Osteoblast (primary cell): ENCODE results near the gene CARMIL3. TPM values are rescaled to one million over a fixed set of nuclear protein-coding genes. Genes with fewer than 3 reads are reported as not detected.
"Not testable (repeated sequence)": the region's sequence is repeated elsewhere in the genome, so short reads cannot be mapped to it uniquely, and the experiment has no call there.

Experiments
- DNase-seq: peaks from one replicate; pipeline ENCODE4 v3.0.0; 2011; ENCODE audit warnings: low spot score, mixed read lengths; ENCODE audit not compliant: insufficient read length; ENCODE audit errors: missing footprints
- H2AFZ ChIP-seq: 2 replicates; pipeline ENCODE4 v1.6.0; 2011; ENCODE audit warnings: mild to moderate bottlenecking, low read length
- H3K27ac ChIP-seq: 2 replicates; pipeline ENCODE4 v1.5.1; 2011; ENCODE audit warnings: mild to moderate bottlenecking, low read depth, low read length, moderate library complexity
- H3K27me3 ChIP-seq: 2 replicates; pipeline ENCODE4 v1.6.0; 2012; ENCODE audit warnings: mild to moderate bottlenecking, control low read depth, inconsistent platforms, low read length, moderate library complexity; ENCODE audit not compliant: insufficient read depth
- H3K36me3 ChIP-seq: 2 replicates; pipeline ENCODE4 v1.5.1; 2011; ENCODE audit warnings: mild to moderate bottlenecking, low read length, control low read depth, moderate library complexity; ENCODE audit not compliant: insufficient read depth
- H3K4me1 ChIP-seq: 2 replicates; pipeline ENCODE4 v1.5.1; 2011; ENCODE audit warnings: mild to moderate bottlenecking, low read length, control low read depth, moderate library complexity; ENCODE audit not compliant: insufficient read depth
- H3K4me2 ChIP-seq: 2 replicates; pipeline ENCODE4 v1.6.0; 2011; ENCODE audit warnings: mild to moderate bottlenecking, low read length; ENCODE audit not compliant: insufficient read depth
- H3K4me3 ChIP-seq: fragments of 200-600 bp; sonication (generic); 3 replicates; pipeline ENCODE4 v1.5.1; 2012; ENCODE audit warnings: mild to moderate bottlenecking, low read length, inconsistent platforms; ENCODE audit not compliant: insufficient read depth
- H3K79me2 ChIP-seq: 2 replicates; pipeline ENCODE4 v1.6.0; 2012; ENCODE audit warnings: mild to moderate bottlenecking, low read length, control low read depth, inconsistent platforms; ENCODE audit not compliant: insufficient read depth
- H3K9me3 ChIP-seq: 2 replicates; pipeline ENCODE4 v1.5.1; 2011; ENCODE audit warnings: low read depth, low read length, control low read depth
- H4K20me1 ChIP-seq: 2 replicates; pipeline ENCODE4 v1.6.0; 2012; ENCODE audit warnings: mild to moderate bottlenecking, low read length, control low read depth; ENCODE audit not compliant: insufficient read depth
- total RNA-seq: library from RNA; depleted of rRNA; stranded (reverse); fragments of >200 nt; gene quantifications from 2 replicates; pipeline ENCODE4 v1.2.3, GENCODE V29; 2012
- TF ChIP-seq, protein P1 (sequence below): IDR thresholded peaks from 2 replicates; pipeline ENCODE4 v1.5.1; 2011; ENCODE audit warnings: mild to moderate bottlenecking, low read depth, low read length, moderate library complexity; ENCODE audit errors: extremely low read depth

The CARMIL3 gene
- total RNA-seq, 1 donor, result not detected

DNA sequence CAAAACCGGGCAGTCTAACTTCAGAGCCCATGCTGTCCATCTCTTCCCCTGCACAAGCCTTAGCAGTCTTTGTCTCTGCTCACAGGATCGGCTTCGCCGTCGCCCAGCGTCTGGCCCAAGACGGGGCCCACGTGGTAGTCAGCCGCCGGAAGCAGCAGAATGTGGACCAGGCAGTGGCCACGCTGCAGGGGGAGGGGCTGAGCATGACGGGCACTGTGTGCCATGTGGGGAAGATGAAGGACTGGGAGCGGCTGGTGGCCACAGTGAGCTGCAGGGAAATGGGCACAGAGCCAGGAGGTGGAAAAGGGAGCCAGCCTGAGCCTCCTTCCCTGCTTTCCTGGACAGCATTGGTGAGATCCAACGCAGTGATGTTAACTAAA is 14.2 kb upstream of the CARMIL3 start:
- Histone ChIP-seq H3K36me3 (no peaks in the 10 kb centered on the region), H3K4me3 (no peak overlapping the region), H3K9me3 (no peaks in the 10 kb centered on the region), H4K20me1 (no peaks in the 10 kb centered on the region), H3K27me3 (no peaks in the 10 kb centered on the region), H3K79me2 (no peaks in the 10 kb centered on the region), H3K4me2 (no peak overlapping the region), H3K4me1 (no peaks in the 10 kb centered on the region), H3K27ac (no peak overlapping the region), H2AFZ (no peak overlapping the region)
- DNase-seq, result no peak
- TF ChIP-seq, protein P1, sequence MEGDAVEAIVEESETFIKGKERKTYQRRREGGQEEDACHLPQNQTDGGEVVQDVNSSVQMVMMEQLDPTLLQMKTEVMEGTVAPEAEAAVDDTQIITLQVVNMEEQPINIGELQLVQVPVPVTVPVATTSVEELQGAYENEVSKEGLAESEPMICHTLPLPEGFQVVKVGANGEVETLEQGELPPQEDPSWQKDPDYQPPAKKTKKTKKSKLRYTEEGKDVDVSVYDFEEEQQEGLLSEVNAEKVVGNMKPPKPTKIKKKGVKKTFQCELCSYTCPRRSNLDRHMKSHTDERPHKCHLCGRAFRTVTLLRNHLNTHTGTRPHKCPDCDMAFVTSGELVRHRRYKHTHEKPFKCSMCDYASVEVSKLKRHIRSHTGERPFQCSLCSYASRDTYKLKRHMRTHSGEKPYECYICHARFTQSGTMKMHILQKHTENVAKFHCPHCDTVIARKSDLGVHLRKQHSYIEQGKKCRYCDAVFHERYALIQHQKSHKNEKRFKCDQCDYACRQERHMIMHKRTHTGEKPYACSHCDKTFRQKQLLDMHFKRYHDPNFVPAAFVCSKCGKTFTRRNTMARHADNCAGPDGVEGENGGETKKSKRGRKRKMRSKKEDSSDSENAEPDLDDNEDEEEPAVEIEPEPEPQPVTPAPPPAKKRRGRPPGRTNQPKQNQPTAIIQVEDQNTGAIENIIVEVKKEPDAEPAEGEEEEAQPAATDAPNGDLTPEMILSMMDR, result no peak

DNA sequence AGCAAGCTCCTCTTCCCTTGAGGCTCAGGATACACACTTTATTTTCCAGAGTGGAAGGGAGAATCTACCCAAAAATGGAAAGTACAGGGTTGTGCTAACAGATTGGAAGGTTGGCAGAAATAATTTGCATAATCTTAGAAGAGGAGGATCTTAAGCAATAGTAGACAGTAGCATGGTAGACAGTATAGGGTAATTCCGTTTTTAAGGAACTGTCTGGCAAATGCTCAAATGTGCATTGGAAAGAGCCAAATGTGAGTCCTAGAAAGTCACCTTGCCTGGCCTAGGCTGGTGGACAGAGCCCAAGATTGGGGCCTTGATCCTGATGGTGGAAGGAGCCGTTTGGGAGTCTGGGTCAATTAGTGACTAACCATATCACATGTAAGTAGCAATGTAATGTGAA is 13.1 kb upstream of the CARMIL3 start:
- TF ChIP-seq, protein P1, result no peak
- H3K4me3 ChIP-seq, result no peak overlapping the region
- no peaks in the 10 kb centered on the region for H3K27me3 ChIP-seq
- H3K4me1 ChIP-seq, result no peaks in the 10 kb centered on the region
- H3K79me2 ChIP-seq, result no peaks in the 10 kb centered on the region
- H3K27ac ChIP-seq, result no peak overlapping the region
- no peaks in the 10 kb centered on the region for H3K36me3 ChIP-seq
- H3K4me2 ChIP-seq, result no peak overlapping the region
- peak; percentile 57 for DNase-seq
- no peaks in the 10 kb centered on the region for H4K20me1 ChIP-seq
- H2AFZ ChIP-seq, result no peak overlapping the region
- no peaks in the 10 kb centered on the region for H3K9me3 ChIP-seq

DNA sequence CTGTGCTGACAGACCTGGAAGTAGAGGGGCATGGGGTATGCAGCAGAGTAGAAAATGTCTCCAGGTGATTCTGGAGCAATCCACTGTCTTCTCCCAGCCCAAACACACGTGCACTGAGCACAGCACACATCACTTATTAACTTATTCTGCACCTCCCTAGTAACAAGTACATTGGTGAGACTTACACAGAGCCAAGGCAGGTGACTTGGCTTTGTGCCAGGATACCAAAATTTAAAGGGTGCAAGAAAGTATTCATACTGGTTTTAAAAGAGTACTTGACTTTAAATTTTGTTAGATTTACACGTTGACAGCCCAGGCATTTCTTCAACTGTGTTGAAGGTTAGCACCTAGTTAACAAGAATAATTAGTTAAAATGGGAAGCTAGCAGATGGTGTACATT is 11.1 kb upstream of the CARMIL3 start:
- Histone ChIP-seq H3K9me3 (no peaks in the 10 kb centered on the region), H3K36me3 (no peaks in the 10 kb centered on the region), H3K4me2 (no peak overlapping the region), H3K4me3 (no peak overlapping the region), H3K27me3 (peaks cover 3% of the 10 kb centered on the region), H3K27ac (no peak overlapping the region), H3K79me2 (no peaks in the 10 kb centered on the region), H4K20me1 (no peaks in the 10 kb centered on the region), H3K4me1 (no peaks in the 10 kb centered on the region), H2AFZ (no peak overlapping the region)
- peak; percentile 3 for DNase-seq
- TF ChIP-seq, protein P1, result no peak

DNA sequence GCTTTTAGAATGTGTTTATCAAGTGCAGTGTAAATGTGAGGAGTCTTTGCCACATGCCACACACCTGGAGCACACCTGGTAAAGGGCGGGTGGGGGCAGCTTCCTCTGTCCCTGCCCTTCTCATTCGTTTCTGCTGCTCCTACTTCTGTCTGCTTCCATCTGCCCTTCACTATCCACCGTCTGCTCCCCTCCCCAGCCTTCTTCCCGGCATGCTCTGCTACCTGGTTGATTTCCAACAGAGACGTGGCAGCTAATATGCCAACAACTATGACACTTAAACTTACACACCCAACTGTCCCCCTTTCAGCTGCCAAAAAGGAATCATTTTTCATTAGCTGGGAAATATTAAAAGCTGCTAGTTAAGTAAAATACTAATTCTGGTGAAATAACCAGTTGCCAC is 9.1 kb upstream of the CARMIL3 start:
- H3K27ac ChIP-seq, result no peak overlapping the region
- peaks cover 10% of the 10 kb centered on the region for H3K27me3 ChIP-seq
- H2AFZ ChIP-seq, result no peak overlapping the region
- H3K4me3 ChIP-seq, result no peak overlapping the region
- H3K4me2 ChIP-seq, result no peak overlapping the region
- TF ChIP-seq, protein P1, result no peak
- H3K79me2 ChIP-seq, result no peaks in the 10 kb centered on the region
- peak; percentile 0 for DNase-seq
- H3K4me1 ChIP-seq, result no peaks in the 10 kb centered on the region
- H4K20me1 ChIP-seq, result no peaks in the 10 kb centered on the region
- no peaks in the 10 kb centered on the region for H3K36me3 ChIP-seq
- H3K9me3 ChIP-seq, result no peaks in the 10 kb centered on the region

DNA sequence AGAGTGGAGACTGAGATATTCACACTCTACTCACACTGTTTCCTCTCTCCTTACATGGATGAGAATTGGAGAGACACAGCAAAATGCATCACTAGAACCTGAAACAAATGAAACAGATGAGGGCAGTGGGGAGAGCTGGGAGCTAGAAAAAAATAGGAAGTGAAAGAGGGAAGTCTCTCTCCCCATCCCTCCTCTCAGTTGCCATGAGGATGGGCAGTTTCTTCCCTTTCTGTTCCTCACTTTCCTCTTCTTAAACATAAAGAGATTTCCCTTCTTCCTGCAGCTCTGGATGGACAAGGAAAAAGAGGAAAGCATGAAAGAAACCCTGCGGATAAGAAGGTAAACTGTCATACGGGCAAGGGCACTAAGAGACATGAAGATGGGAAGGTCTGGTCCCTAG is 2.8 kb upstream of the CARMIL3 start:
- H3K27me3 ChIP-seq, result peaks cover 46% of the 10 kb centered on the region
- not testable (repeated sequence) for H3K27ac ChIP-seq, H4K20me1 ChIP-seq, DNase-seq, H3K36me3 ChIP-seq, H3K4me2 ChIP-seq, H3K9me3 ChIP-seq, H2AFZ ChIP-seq, H3K79me2 ChIP-seq, H3K4me1 ChIP-seq, H3K4me3 ChIP-seq

DNA sequence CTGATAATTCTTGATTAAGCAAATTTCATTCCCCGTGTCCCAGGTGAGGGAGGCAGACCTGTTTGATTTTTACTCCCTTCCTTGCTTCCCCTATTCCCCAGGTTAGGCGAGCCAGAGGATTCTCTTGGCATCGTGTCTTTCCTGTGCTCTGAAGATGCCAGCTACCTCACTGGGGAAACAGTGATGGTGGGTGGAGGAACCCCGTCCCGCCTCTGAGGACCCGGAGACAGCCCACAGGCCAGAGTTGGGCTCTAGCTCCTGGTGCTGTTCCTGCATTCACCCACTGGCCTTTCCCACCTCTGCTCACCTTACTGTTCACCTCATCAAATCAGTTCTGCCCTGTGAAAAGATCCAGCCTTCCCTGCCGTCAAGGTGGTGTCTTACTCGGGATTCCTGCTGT is 1.1 kb upstream of the CARMIL3 start:
- not testable (repeated sequence) for H3K4me1 ChIP-seq, H3K27ac ChIP-seq, DNase-seq, H4K20me1 ChIP-seq, H3K36me3 ChIP-seq, H3K4me3 ChIP-seq, H3K79me2 ChIP-seq, H2AFZ ChIP-seq, H3K4me2 ChIP-seq, H3K9me3 ChIP-seq
- H3K27me3 ChIP-seq, result peaks cover 44% of the 10 kb centered on the region
